ENCODE results near the gene PPARD.

Gene PPARD

DNA sequence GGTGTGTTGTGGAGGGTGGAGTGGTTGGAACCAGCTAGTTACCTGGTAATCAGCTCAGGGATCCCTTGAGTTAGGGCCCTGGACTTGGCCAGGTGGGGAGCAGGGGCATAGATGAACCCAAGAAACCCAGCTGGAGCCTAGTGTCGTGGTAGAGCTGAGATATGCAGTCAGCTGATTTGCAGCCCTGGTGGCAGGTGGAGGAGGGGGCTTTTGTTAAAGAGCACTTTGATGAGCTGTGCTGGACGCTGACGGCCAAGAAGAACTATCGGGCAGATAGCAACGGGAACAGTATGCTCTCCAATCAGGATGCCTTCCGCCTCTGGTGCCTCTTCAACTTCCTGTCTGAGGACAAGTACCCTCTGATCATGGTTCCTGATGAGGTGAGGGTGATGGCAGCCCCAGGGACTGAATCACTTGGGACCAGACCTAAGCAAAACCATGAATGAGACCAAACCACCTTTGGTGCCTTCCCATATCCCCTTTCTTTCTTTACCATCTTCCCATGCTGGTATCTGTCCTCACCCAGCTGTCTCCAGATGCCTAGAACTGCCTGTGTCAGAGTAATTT lies 32.0 kb upstream of the PPARD start:
- Histone ChIP-seq H2BK15ac (replicated peaks; ENCODE audit: low read depth) (no peak overlapping the region), H3K79me2 (ENCODE audit: control insufficient read depth, insufficient read depth, low read length) (no peaks in the 10 kb centered on the region), H3K27me3 (ENCODE audit: insufficient read depth, low read length, poor library complexity) (no peaks in the 10 kb centered on the region), H3K56ac (ENCODE audit: low read length) (no peak overlapping the region), H4K8ac (ENCODE audit: low read depth, low read length) (no peak overlapping the region), H3K23ac (ENCODE audit: low read length) (no peak overlapping the region), H2AK5ac (ENCODE audit: low read length) (no peak overlapping the region), H3K18ac (ENCODE audit: low read length) (no peak overlapping the region), H4K5ac (ENCODE audit: low read length) (no peak overlapping the region), H3K4me1 (ENCODE audit: control insufficient read depth, low read depth, low read length) (no peaks in the 10 kb centered on the region), H3K9ac (ENCODE audit: low read length) (no peak overlapping the region), H3K4ac (ENCODE audit: low read depth, low read length) (no peak overlapping the region), H3K4me3 (ENCODE audit: low read length) (no peak overlapping the region), H2BK5ac (ENCODE audit: low read length) (no peak overlapping the region), H3K79me1 (ENCODE audit: low read length) (no peaks in the 10 kb centered on the region), H3K27ac (ENCODE audit: low read depth, low read length) (no peak overlapping the region), H3K36me3 (ENCODE audit: control insufficient read depth, insufficient read depth, low read length) (no peaks in the 10 kb centered on the region), H2BK120ac (ENCODE audit: low read depth, low read length) (no peak overlapping the region), H3K4me2 (ENCODE audit: low read length) (no peak overlapping the region)
- no peak for DNase-seq
- WGBS (ENCODE audit: extremely low coverage, insufficient coverage, low lambda C conversion rate) = no CpG with 5 or more reads among the region's 6 CpGs

DNA sequence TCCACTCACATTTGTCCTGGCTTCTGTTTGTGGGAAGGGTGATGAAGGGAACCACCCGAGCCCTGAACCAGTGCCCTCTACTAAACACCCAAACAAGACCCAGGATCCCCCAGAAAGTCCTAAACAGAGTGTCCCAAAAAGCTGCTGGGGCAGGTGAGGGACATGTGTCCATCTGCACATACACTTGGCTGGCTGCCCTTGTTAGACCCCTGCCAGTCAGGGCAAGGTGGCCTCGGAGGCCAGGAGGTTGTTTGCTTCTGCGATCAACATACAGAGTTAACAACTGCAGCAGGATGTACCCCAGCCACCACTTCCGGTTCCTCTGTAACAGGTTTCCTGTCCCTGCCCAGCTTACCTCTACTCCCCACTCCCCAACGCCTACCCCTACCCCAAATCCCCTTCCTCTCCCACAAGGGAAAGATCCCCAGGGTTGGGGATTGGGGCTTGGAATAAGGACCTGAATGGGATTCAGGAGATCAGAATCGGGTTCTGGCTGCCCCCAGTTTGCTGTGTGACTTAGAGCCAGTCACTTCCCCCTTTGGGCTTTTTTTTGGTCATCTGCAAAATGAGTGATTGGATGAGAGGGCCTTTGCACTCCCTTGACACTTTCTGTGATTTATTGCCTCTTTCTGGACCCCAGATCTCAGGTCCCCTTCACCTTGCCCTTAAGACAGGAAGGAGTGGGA lies 30.8 kb upstream of the PPARD start:
- Histone ChIP-seq H2BK5ac (ENCODE audit: low read length) (no peak overlapping the region), H3K4ac (ENCODE audit: low read depth, low read length) (no peak overlapping the region), H3K4me3 (ENCODE audit: low read length) (no peak overlapping the region), H2BK120ac (ENCODE audit: low read depth, low read length) (no peak overlapping the region), H3K9ac (ENCODE audit: low read length) (no peak overlapping the region), H3K27ac (ENCODE audit: low read depth, low read length) (no peak overlapping the region), H3K23ac (ENCODE audit: low read length) (no peak overlapping the region), H3K79me2 (ENCODE audit: control insufficient read depth, insufficient read depth, low read length) (no peaks in the 10 kb centered on the region), H2BK15ac (replicated peaks; ENCODE audit: low read depth) (no peak overlapping the region), H3K36me3 (ENCODE audit: control insufficient read depth, insufficient read depth, low read length) (no peaks in the 10 kb centered on the region), H3K18ac (ENCODE audit: low read length) (no peak overlapping the region), H3K4me2 (ENCODE audit: low read length) (no peak overlapping the region), H4K8ac (ENCODE audit: low read depth, low read length) (no peak overlapping the region), H3K79me1 (ENCODE audit: low read length) (no peaks in the 10 kb centered on the region), H3K27me3 (ENCODE audit: insufficient read depth, low read length, poor library complexity) (no peaks in the 10 kb centered on the region), H4K5ac (ENCODE audit: low read length) (no peak overlapping the region), H2AK5ac (ENCODE audit: low read length) (no peak overlapping the region), H3K4me1 (ENCODE audit: control insufficient read depth, low read depth, low read length) (no peaks in the 10 kb centered on the region), H3K56ac (ENCODE audit: low read length) (no peak overlapping the region)
- DNase-seq = no peak
- WGBS (ENCODE audit: extremely low coverage, insufficient coverage, low lambda C conversion rate) = no CpG with 5 or more reads among the region's 6 CpGs

DNA sequence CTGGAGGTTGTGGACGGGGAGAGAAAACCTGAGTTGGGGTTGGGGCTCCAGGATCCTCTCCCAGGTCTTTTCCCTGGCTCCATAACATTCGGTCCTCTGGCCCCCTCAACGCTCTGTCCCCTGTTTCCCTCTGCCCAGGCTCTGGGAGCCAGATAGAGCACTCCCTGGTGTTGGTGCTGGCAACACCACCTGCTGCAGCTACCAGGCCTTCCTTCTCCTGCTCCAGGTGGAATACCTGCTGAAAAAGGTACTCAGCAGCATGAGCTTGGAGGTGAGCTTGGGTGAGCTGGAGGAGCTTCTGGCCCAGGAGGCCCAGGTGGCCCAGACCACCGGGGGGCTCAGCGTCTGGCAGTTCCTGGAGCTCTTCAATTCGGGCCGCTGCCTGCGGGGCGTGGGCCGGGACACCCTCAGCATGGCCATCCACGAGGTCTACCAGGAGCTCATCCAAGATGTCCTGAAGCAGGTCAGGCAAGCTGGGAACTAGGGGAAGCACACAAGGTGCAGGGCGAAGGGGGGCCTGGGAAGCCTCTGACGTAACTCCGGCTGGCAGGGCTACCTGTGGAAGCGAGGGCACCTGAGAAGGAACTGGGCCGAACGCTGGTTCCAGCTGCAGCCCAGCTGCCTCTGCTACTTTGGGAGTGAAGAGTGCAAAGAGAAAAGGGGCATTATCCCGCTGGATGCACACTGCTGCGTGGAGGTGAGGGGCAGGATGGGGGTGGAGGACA lies 30.1 kb upstream of the PPARD start:
- Histone ChIP-seq H3K27ac (ENCODE audit: low read depth, low read length) (no peak overlapping the region), H4K8ac (ENCODE audit: low read depth, low read length) (no peak overlapping the region), H3K4me2 (ENCODE audit: low read length) (no peak overlapping the region), H3K9ac (ENCODE audit: low read length) (no peak overlapping the region), H3K79me2 (ENCODE audit: control insufficient read depth, insufficient read depth, low read length) (no peaks in the 10 kb centered on the region), H3K56ac (ENCODE audit: low read length) (no peak overlapping the region), H2BK120ac (ENCODE audit: low read depth, low read length) (no peak overlapping the region), H2BK15ac (replicated peaks; ENCODE audit: low read depth) (no peak overlapping the region), H3K27me3 (ENCODE audit: insufficient read depth, low read length, poor library complexity) (no peaks in the 10 kb centered on the region), H3K4me1 (ENCODE audit: control insufficient read depth, low read depth, low read length) (no peaks in the 10 kb centered on the region), H3K4me3 (ENCODE audit: low read length) (no peak overlapping the region), H3K79me1 (ENCODE audit: low read length) (no peaks in the 10 kb centered on the region), H3K36me3 (ENCODE audit: control insufficient read depth, insufficient read depth, low read length) (no peaks in the 10 kb centered on the region), H3K4ac (ENCODE audit: low read depth, low read length) (no peak overlapping the region), H4K5ac (ENCODE audit: low read length) (no peak overlapping the region), H3K18ac (ENCODE audit: low read length) (no peak overlapping the region), H2AK5ac (ENCODE audit: low read length) (no peak overlapping the region), H3K23ac (ENCODE audit: low read length) (no peak overlapping the region), H2BK5ac (ENCODE audit: low read length) (no peak overlapping the region)
- no peak for DNase-seq
- WGBS (ENCODE audit: extremely low coverage, insufficient coverage, low lambda C conversion rate) = no CpG with 5 or more reads among the region's 19 CpGs

DNA sequence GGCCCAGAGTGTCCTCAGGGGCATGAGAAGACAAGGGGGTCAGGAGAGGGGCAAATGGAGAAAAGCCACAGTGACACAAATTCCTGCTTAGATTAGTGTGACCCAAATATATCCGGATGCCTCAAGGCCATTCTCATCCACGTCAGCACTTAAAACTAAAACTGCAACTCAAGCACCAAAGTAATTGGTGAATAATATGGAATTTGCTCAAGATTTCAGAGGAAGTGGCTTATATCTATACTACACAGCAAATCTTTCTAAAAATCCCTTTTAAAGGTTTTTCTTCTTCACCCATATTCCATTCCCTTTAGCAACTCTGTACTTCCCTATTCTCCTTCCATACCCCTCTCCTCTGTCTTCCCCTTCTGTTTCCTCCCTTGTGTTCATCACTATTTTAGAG lies 29.6 kb upstream of the PPARD start:
- H2AK5ac ChIP-seq (ENCODE audit: low read length) = no peak overlapping the region
- H4K8ac ChIP-seq (ENCODE audit: low read depth, low read length) = no peak overlapping the region
- H3K9ac ChIP-seq (ENCODE audit: low read length) = no peak overlapping the region
- no peak overlapping the region for H3K4ac ChIP-seq (ENCODE audit: low read depth, low read length)
- H2BK120ac ChIP-seq (ENCODE audit: low read depth, low read length) = no peak overlapping the region
- H3K4me3 ChIP-seq (ENCODE audit: low read length) = no peak overlapping the region
- DNase-seq = no peak
- H3K18ac ChIP-seq (ENCODE audit: low read length) = no peak overlapping the region
- no peaks in the 10 kb centered on the region for H3K36me3 ChIP-seq (ENCODE audit: control insufficient read depth, insufficient read depth, low read length)
- H3K4me2 ChIP-seq (ENCODE audit: low read length) = no peak overlapping the region
- no CpG with 5 or more reads among the region's 2 CpGs for WGBS (ENCODE audit: extremely low coverage, insufficient coverage, low lambda C conversion rate)
- H2BK15ac ChIP-seq (replicated peaks; ENCODE audit: low read depth) = no peak overlapping the region
- H3K79me1 ChIP-seq (ENCODE audit: low read length) = no peaks in the 10 kb centered on the region
- no peak overlapping the region for H3K23ac ChIP-seq (ENCODE audit: low read length)
- peaks cover 2% of the 10 kb centered on the region for H3K27me3 ChIP-seq (ENCODE audit: insufficient read depth, low read length, poor library complexity)
- no peak overlapping the region for H3K27ac ChIP-seq (ENCODE audit: low read depth, low read length)
- H2BK5ac ChIP-seq (ENCODE audit: low read length) = no peak overlapping the region
- no peak overlapping the region for H3K56ac ChIP-seq (ENCODE audit: low read length)
- no peak overlapping the region for H4K5ac ChIP-seq (ENCODE audit: low read length)
- H3K4me1 ChIP-seq (ENCODE audit: control insufficient read depth, low read depth, low read length) = no peaks in the 10 kb centered on the region
- no peaks in the 10 kb centered on the region for H3K79me2 ChIP-seq (ENCODE audit: control insufficient read depth, insufficient read depth, low read length)

DNA sequence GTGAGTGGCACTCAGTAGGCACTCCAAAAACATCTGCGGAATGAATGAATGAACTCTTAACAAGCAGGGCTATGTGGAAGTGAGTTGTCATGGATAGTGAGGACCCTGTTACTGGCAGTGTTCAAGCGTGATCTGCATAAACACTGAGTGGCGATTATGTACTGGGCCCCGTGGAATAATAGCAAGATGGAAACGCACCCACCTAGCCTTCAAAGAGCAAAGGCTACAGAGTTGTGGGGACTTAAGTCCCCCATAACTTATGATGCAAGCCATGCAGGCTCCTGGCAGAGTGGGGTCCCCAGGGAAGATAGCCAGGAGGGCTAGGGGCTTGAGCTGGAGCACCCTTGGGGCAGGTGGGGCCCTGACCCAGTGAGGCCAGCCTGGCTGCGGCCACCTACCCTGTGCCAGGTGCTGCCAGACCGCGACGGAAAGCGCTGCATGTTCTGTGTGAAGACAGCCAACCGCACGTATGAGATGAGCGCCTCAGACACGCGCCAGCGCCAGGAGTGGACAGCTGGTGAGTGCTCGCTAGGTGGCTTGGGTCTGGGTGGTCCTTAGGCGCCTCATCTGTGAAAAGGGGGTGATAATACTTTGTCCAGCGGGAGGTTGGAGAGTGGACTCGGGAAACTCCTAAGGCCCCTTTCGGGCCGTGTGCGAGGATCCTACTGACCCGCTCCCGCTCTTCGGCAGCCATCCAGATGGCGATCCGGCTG lies 24.7 kb upstream of the PPARD start:
- no CpG with 5 or more reads among the region's 28 CpGs for WGBS (ENCODE audit: extremely low coverage, insufficient coverage, low lambda C conversion rate)
- no peak overlapping the region for H4K5ac ChIP-seq (ENCODE audit: low read length)
- H3K18ac ChIP-seq (ENCODE audit: low read length) = no peak overlapping the region
- peaks cover 2% of the 10 kb centered on the region for H3K27me3 ChIP-seq (ENCODE audit: insufficient read depth, low read length, poor library complexity)
- peak overlapping the region; percentile 77 for H3K9ac ChIP-seq (ENCODE audit: low read length)
- H3K4me3 ChIP-seq (ENCODE audit: low read length) = peak overlapping the region; percentile 49
- H3K79me2 ChIP-seq (ENCODE audit: control insufficient read depth, insufficient read depth, low read length) = no peaks in the 10 kb centered on the region
- H2BK120ac ChIP-seq (ENCODE audit: low read depth, low read length) = no peak overlapping the region
- no peak overlapping the region for H3K27ac ChIP-seq (ENCODE audit: low read depth, low read length)
- no peak for DNase-seq
- H3K4ac ChIP-seq (ENCODE audit: low read depth, low read length) = no peak overlapping the region
- no peak overlapping the region for H2BK15ac ChIP-seq (replicated peaks; ENCODE audit: low read depth)
- no peaks in the 10 kb centered on the region for H3K79me1 ChIP-seq (ENCODE audit: low read length)
- no peak overlapping the region for H3K23ac ChIP-seq (ENCODE audit: low read length)
- no peak overlapping the region for H2AK5ac ChIP-seq (ENCODE audit: low read length)
- no peaks in the 10 kb centered on the region for H3K36me3 ChIP-seq (ENCODE audit: control insufficient read depth, insufficient read depth, low read length)
- peak overlapping the region; percentile 91 for H3K4me2 ChIP-seq (ENCODE audit: low read length)
- no peaks in the 10 kb centered on the region for H3K4me1 ChIP-seq (ENCODE audit: control insufficient read depth, low read depth, low read length)
- H3K56ac ChIP-seq (ENCODE audit: low read length) = peak overlapping the region; percentile 90
- no peak overlapping the region for H2BK5ac ChIP-seq (ENCODE audit: low read length)
- H4K8ac ChIP-seq (ENCODE audit: low read depth, low read length) = no peak overlapping the region
